ENCODE results near the gene SPATS2L. TPM values are rescaled to one million over a fixed set of nuclear protein-coding genes. Genes with fewer than 3 reads are reported as not detected.

The SPATS2L gene
- total and polyA plus RNA-seq, 2 donors (not counting 1 experiment from before 2014, with no cell fraction given) = 0.27 to 0.44 TPM

GRCh38 chr2:200330351-200331060 lies 24.0 kb downstream of the SPATS2L start:
- Mint-ChIP-seq H3K4me1 (no peaks in the 10 kb centered on the region), H3K27me3 (peaks cover 29% of the 10 kb centered on the region), H3K9me3 (ENCODE audit: insufficient read depth) (no peaks in the 10 kb centered on the region), H3K27ac (no peak overlapping the region), H3K4me3 (no peak overlapping the region)
- intact Hi-C loops (cut with micrococcal nuclease) = no loop called here
- H3K4me1 ChIP-seq (ENCODE audit: control insufficient read depth in 2 of 2, insufficient read depth in 2 of 2, low read length in 2 of 2) = no peaks in the 10 kb centered on the region
- no peak overlapping the region for H3K4me3 ChIP-seq (ENCODE audit: control extremely low read depth in 1 of 5, extremely low read depth in 1 of 5, insufficient read depth in 1 of 5, low read depth in 2 of 5, low read length in 4 of 5)
- no peaks in the 10 kb centered on the region for H3K9me3 ChIP-seq (ENCODE audit: control extremely low read depth in 1 of 3, control insufficient read depth in 2 of 3, insufficient read depth in 1 of 3, low read length in 2 of 3)
- no peaks in the 10 kb centered on the region for H3K36me3 ChIP-seq (replicated peaks in 1 of 2; ENCODE audit: control extremely low read depth in 1 of 2, control insufficient read depth in 1 of 2, extremely low read depth in 1 of 2, insufficient read depth in 2 of 2, low read length in 1 of 2)
- CTCF ChIA-PET = no interaction called here
- no peak overlapping the region for H3K27ac ChIP-seq (ENCODE audit: low read length in 2 of 2)
- DNase-seq (no peak), ATAC-seq (ENCODE audit: low read depth) (no peak)
- WGBS (ENCODE audit: insufficient coverage) = 100% methylated on average over 1 of the region's 5 CpGs
- H3K4me2 ChIP-seq (replicated peaks; ENCODE audit: low read depth, low read length, poor library complexity, severe bottlenecking) = no peak overlapping the region
- POLR2A ChIA-PET = interaction anchor here (0.6 kb wide), 1 partner anchor 423 kb away, joined by 4 read pairs; no protein-coding TSS in a partner anchor
- no peaks in the 10 kb centered on the region for H4K20me1 ChIP-seq (ENCODE audit: control insufficient read depth, insufficient read depth, low read length, poor library complexity, severe bottlenecking)
- TF ChIP-seq EZH2 (IDR thresholded peaks at IDR 0.05; ENCODE audit: borderline replicate concordance, insufficient read depth, low read depth, low read length, poor library complexity, severe bottlenecking) (no peak), CTCF (IDR thresholded peaks at IDR 0.05) (no peak)
- no peaks in the 10 kb centered on the region for H3K79me2 ChIP-seq (ENCODE audit: control insufficient read depth, insufficient read depth, low read length)
- H2AFZ ChIP-seq (ENCODE audit: insufficient read depth, low read depth, low read length, poor library complexity, severe bottlenecking) = no peak overlapping the region
- H3K27me3 ChIP-seq (replicated peaks in 1 of 4; ENCODE audit: control extremely low read depth in 1 of 4, control insufficient read depth in 3 of 4, insufficient read depth in 4 of 4, low read length in 3 of 4) = no peaks in the 10 kb centered on the region
- no peak overlapping the region for H3K9ac ChIP-seq (ENCODE audit: low read length)

- no peak overlapping the region for H3K27ac Mint-ChIP-seq
Observed at GRCh38 chr2:200331061-200331400, 24.5 kb downstream of the SPATS2L start.

More at GRCh38 chr2:200331061-200331400, 24.5 kb downstream of the SPATS2L start:
- intact Hi-C loops (cut with micrococcal nuclease) = no loop called here
- DNase-seq = no peak
- Histone ChIP-seq H3K27ac (ENCODE audit: low read length in 2 of 2) (no peak overlapping the region), H3K9ac (ENCODE audit: low read length) (no peak overlapping the region), H3K4me3 (ENCODE audit: control extremely low read depth in 1 of 5, extremely low read depth in 1 of 5, insufficient read depth in 1 of 5, low read depth in 2 of 5, low read length in 4 of 5) (no peak overlapping the region), H4K20me1 (ENCODE audit: control insufficient read depth, insufficient read depth, low read length, poor library complexity, severe bottlenecking) (no peaks in the 10 kb centered on the region), H3K27me3 (replicated peaks in 1 of 4; ENCODE audit: control extremely low read depth in 1 of 4, control insufficient read depth in 3 of 4, insufficient read depth in 4 of 4, low read length in 3 of 4) (no peaks in the 10 kb centered on the region), H3K79me2 (ENCODE audit: control insufficient read depth, insufficient read depth, low read length) (no peaks in the 10 kb centered on the region), H3K36me3 (replicated peaks in 1 of 2; ENCODE audit: control extremely low read depth in 1 of 2, control insufficient read depth in 1 of 2, extremely low read depth in 1 of 2, insufficient read depth in 2 of 2, low read length in 1 of 2) (no peaks in the 10 kb centered on the region), H3K4me1 (ENCODE audit: control insufficient read depth in 2 of 2, insufficient read depth in 2 of 2, low read length in 2 of 2) (no peaks in the 10 kb centered on the region), H3K9me3 (ENCODE audit: control extremely low read depth in 1 of 3, control insufficient read depth in 2 of 3, insufficient read depth in 1 of 3, low read length in 2 of 3) (no peaks in the 10 kb centered on the region), H2AFZ (ENCODE audit: insufficient read depth, low read depth, low read length, poor library complexity, severe bottlenecking) (no peak overlapping the region), H3K4me2 (replicated peaks; ENCODE audit: low read depth, low read length, poor library complexity, severe bottlenecking) (no peak overlapping the region)
- WGBS (ENCODE audit: insufficient coverage) = no CpG with 5 or more reads among the region's 2 CpGs
- Mint-ChIP-seq H3K4me1 (no peaks in the 10 kb centered on the region), H3K4me3 (no peak overlapping the region), H3K9me3 (ENCODE audit: insufficient read depth) (no peaks in the 10 kb centered on the region), H3K27me3 (peaks cover 25% of the 10 kb centered on the region)
- ChIA-PET POLR2A (interaction anchor here (0.6 kb wide), 1 partner anchor 424 kb away, joined by 4 read pairs; no protein-coding TSS in a partner anchor), CTCF (no interaction called here)
- TF ChIP-seq EZH2 (IDR thresholded peaks at IDR 0.05; ENCODE audit: borderline replicate concordance, insufficient read depth, low read depth, low read length, poor library complexity, severe bottlenecking) = no peak
- TF ChIP-seq CTCF (IDR thresholded peaks at IDR 0.05) = no peak
- ATAC-seq (ENCODE audit: low read depth) = no peak
